ENCODE results near the gene TMEM255B.
"Not testable (repeated sequence)": the region's sequence is repeated elsewhere in the genome, so short reads cannot be mapped to it uniquely, and the experiment has no call there.

TMEM255B gene

DNA sequence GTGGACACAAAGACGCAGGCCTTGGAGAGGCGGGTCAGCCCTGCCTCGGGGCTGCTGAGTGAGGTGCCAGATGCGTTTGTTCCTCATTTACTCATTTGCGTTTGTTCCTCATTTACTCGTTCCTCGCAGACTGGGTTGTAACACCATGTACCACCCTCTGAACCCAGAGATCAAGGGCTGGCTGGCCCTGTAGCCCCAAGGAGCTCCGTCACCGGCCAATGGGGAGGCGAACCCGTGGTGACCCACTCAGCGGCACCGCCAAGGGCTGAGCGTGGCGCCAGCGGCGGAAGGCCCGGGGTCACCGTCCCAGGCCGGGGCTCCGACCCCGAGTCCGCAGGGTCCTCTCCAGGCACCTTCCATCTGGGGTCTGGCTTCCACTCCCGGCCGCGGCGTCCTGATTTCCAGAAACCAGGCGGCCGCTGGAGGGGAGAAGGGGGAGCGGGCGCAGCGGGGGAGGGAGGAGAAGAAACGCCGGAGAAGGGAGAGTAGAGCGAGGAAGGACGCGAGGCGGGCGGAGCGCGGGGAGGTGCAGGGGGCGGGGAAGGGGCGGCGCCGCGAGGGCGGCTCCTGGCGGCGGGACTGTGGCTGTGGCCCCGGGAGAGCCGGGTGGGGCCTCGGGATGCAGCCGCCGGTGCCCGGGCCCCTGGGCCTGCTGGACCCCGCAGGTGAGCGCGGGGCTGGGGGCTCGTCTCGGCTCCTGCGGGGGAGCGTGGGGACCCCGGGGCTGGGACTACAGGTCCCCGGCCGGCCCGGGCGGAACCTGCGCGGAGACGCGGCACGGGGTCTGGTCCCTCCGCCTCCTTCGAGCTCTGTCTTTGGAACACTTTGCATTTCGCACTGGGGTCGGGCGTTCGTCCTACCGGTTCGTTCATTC lies at the start of gene TMEM255B:
TMEM255B (plus strand) TSS at position 576 of the 874 bp plus-strand sequence; CDS start at position 620, 44 bp downstream.
- in situ Hi-C loops (cut with MboI; ENCODE audit: low pct_unique_long_range_greater_than_20kb, low sequenced_read_pairs, unreplicated experiment): no loop called here
- TF ChIP-seq, protein P1, sequence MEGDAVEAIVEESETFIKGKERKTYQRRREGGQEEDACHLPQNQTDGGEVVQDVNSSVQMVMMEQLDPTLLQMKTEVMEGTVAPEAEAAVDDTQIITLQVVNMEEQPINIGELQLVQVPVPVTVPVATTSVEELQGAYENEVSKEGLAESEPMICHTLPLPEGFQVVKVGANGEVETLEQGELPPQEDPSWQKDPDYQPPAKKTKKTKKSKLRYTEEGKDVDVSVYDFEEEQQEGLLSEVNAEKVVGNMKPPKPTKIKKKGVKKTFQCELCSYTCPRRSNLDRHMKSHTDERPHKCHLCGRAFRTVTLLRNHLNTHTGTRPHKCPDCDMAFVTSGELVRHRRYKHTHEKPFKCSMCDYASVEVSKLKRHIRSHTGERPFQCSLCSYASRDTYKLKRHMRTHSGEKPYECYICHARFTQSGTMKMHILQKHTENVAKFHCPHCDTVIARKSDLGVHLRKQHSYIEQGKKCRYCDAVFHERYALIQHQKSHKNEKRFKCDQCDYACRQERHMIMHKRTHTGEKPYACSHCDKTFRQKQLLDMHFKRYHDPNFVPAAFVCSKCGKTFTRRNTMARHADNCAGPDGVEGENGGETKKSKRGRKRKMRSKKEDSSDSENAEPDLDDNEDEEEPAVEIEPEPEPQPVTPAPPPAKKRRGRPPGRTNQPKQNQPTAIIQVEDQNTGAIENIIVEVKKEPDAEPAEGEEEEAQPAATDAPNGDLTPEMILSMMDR (IDR thresholded peaks at IDR 0.05; ENCODE audit: extremely low read depth, insufficient read depth, missing control alignments): no peak
- peak; percentile 93 for DNase-seq (ENCODE audit: low spot score)

DNA sequence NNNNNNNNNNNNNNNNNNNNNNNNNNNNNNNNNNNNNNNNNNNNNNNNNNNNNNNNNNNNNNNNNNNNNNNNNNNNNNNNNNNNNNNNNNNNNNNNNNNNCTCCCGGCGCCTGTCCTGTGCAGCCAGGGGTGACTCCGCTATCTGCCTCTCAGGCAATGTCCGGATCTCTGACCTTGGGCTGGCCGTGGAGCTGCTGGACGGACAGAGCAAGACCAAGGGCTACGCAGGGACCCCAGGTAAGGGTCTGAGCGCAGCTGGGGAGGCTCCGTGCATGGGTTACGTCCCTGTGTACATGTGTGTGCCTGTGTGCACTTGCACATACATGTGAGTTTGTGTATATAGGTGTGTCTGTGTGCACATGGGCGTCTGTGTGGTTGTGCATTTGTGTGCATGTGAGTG lies 36.1 kb upstream of the TMEM255B start:
- no peak for DNase-seq (ENCODE audit: low spot score)
- in situ Hi-C loops (cut with MboI; ENCODE audit: low pct_unique_long_range_greater_than_20kb, low sequenced_read_pairs, unreplicated experiment): no loop called here
- TF ChIP-seq, protein P1 (IDR thresholded peaks at IDR 0.05; ENCODE audit: extremely low read depth, insufficient read depth, missing control alignments): no peak

DNA sequence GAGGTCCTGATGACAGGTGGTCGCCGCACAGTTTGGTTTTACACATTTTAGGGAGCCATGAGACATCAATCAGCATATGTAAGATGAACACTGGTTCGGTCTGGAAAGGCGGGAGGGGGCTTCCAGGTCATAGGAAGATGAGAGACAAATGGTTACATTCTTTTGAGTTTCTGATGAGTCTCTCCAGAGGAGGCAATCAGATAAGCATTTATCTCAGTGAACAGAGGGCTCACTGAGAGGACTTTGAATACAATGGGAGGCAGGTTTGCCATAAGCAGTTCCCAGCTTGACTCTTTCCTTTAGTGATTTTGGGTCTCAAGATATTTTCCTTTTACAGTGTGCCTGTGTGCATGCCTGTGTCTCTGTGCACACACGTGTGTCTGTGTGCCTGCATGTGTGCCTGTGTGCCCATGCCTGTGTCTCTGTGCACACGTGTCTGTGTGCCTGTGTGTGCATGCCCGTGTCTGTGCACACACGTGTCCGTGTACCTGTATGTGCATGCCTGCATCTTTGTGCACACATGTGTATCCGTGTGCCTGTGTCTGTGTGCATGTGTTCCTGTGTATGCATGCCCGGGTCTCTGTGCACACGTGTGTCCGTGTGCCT lies 35.5 kb upstream of the TMEM255B start:
- in situ Hi-C loops (cut with MboI; ENCODE audit: low pct_unique_long_range_greater_than_20kb, low sequenced_read_pairs, unreplicated experiment): no loop called here
- TF ChIP-seq, protein P1 (IDR thresholded peaks at IDR 0.05; ENCODE audit: extremely low read depth, insufficient read depth, missing control alignments): no peak
- no peak for DNase-seq (ENCODE audit: low spot score)

DNA sequence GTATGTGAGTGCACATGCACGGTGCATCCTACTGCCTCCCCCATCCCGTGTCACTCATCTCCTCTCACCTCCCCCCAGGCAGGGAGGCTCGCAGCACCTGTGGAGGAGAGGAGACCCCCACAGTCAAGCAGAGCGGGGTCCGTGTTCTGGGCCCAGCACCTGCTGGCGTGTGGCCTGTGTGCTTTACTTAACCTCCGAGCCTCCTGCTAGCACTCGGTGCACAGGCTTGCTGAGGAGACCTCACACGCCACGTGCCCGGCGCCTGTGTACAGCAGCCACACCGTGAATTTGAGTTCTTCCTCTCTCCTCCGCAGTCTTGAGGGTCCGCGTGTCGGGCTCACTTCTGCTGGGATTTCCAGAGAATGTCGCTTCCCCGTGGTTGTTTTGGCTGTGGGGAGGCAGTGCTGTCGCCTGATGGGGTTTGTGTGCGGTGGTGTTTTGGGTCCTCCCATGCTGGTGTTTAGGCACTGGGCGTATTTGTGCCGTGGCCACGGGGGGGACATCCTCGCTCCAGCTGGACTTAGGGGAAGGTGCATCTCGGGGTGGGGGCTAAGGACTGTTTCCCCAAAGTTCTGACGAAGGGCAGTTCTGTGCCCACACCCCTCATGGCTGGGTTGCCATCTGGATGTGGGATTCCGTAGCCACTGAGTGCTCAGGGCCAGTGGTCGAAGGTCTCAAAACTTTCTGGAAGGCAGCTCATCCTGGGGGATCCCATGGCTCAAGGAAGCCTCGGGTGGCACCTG lies 34.8 kb upstream of the TMEM255B start:
- TF ChIP-seq, protein P1 (IDR thresholded peaks at IDR 0.05; ENCODE audit: extremely low read depth, insufficient read depth, missing control alignments): no peak
- in situ Hi-C loops (cut with MboI; ENCODE audit: low pct_unique_long_range_greater_than_20kb, low sequenced_read_pairs, unreplicated experiment): no loop called here
- no peak for DNase-seq (ENCODE audit: low spot score)

DNA sequence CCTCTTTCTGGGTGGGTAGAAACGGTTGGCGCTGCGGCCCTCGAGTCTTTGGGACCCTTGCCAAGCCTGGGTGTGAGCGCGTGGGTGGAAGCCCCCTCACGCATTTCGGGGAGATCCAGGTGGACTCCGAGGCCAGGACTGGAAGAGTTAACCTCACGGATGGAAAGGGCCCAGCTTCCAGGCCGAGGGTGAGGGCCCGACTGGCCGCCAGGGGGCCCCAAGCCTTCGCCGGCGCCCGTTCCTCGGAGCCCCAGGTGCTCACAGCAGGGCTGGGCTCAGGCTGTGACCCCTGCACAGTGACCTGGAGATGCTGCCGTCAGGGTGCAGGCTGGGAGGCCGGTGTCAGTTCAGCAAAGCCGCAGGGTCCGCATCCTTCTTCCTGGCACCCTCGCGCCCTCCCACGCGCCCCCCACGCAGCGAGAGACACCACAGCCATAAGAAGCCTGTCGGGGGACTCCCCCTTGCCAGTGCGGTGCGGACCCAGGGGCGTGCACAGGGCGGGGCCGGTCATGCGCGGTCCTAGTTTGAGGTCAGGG lies 34.2 kb upstream of the TMEM255B start:
- TF ChIP-seq, protein P1 (IDR thresholded peaks at IDR 0.05; ENCODE audit: extremely low read depth, insufficient read depth, missing control alignments): peak; percentile 83
- peak; percentile 85 for DNase-seq (ENCODE audit: low spot score)
- in situ Hi-C loops (cut with MboI; ENCODE audit: low pct_unique_long_range_greater_than_20kb, low sequenced_read_pairs, unreplicated experiment): no loop called here

DNA sequence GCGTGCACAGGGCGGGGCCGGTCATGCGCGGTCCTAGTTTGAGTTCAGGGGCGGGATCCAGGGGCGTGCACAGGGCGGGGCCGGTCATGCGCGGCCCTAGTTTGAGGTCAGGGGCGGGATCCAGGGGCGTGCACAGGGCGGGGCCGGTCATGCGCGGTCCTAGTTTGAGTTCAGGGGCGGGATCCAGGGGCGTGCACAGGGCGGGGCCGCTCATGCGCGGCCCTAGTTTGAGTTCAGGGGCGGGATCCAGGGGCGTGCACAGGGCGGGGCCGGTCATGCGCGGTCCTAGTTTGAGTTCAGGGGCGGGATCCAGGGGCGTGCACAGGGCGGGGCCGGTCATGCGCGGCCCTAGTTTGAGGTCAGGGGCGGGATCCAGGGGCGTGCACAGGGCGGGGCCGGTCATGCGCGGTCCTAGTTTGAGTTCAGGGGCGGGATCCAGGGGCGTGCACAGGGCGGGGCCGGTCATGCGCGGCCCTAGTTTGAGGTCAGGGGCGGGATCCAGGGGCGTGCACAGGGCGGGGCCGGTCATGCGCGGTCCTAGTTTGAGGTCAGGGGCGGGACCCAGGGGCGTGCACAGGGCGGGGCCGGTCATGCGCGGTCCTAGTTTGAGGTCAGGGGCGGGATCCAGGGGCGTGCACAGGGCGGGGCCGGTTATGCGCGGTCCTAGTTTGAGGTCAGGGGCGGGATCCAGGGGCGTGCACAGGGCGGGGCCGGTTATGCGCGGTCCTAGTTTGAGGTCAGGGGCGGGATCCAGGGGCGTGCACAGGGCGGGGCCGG lies 33.5 kb upstream of the TMEM255B start:
- in situ Hi-C loops (cut with MboI; ENCODE audit: low pct_unique_long_range_greater_than_20kb, low sequenced_read_pairs, unreplicated experiment); DNase-seq (ENCODE audit: low spot score): not testable (repeated sequence)

DNA sequence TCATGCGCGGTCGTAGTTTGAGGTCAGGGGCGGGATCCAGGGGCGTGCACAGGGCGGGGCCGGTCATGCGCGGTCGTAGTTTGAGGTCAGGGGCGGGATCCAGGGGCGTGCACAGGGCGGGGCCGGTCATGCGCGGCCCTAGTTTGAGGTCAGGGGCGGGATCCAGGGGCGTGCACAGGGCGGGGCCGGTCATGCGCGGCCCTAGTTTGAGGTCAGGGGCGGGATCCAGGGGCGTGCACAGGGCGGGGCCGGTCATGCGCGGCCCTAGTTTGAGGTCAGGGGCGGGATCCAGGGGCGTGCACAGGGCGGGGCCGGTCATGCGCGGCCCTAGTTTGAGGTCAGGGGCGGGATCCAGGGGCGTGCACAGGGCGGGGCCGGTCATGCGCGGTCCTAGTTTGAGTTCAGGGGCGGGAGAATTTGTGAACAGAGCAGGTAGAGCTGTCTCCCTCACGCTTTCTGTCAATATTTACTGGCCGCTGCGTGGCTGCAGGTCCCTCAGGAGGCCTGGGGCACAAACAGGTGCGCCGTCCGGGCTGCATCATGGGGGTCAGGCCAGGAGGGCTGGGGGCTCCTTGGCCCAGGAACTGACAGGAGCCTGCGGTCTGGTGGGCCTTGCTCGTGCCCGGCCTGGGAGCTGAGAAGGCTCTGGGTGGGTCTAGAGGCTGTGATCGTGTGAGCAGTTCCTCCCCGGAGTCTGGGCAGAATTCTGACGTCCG lies 32.8 kb upstream of the TMEM255B start:
- in situ Hi-C loops (cut with MboI; ENCODE audit: low pct_unique_long_range_greater_than_20kb, low sequenced_read_pairs, unreplicated experiment); DNase-seq (ENCODE audit: low spot score): not testable (repeated sequence)

Measured in GM13977 (cell line).